Mucosa of descending colon (tissue), 3 donors: Measurements from ENCODE around the gene LMBR1L. TPM values are rescaled to one million over a fixed set of nuclear protein-coding genes. Genes with fewer than 3 reads are reported as not detected.
A peak's percentile ranks its signal among the peaks of the same experiment; 100 is the strongest.

ENCODE experiments used
- ATAC-seq: fragments of 200-7000 bp; cut with Tn5 transposase; one replicate; pipeline ENCODE4 v1.9.1; 2020; ENCODE audit warnings: mild to moderate bottlenecking, moderate library complexity
- DNase-seq, 3 donors: peaks; one replicate each; pipeline ENCODE4 v3.0.0-alpha.2; 2020
- H3K36me3 ChIP-seq: fragments of 200-600 bp; one replicate; pipeline ENCODE4 v1.8.0; 2021; ENCODE audit warnings: low read depth, mild to moderate bottlenecking
- H3K4me1 ChIP-seq: fragments of 200-600 bp; one replicate; pipeline ENCODE4 v1.8.0; 2021; ENCODE audit warnings: low read depth, mild to moderate bottlenecking
- H3K4me3 ChIP-seq: fragments of 200-600 bp; one replicate; pipeline ENCODE4 v1.8.0; 2021; ENCODE audit warnings: mild to moderate bottlenecking
- H3K9me3 ChIP-seq: fragments of 200-600 bp; one replicate; pipeline ENCODE4 v1.8.0; 2021; ENCODE audit warnings: mild to moderate bottlenecking
- intact Hi-C, 2 donors: fragments of 100-400 bp; cut with DNase I in 1 of 2; cut with micrococcal nuclease in 1 of 2; formaldehyde crosslinking; loops; one replicate each; pipeline versions ENCODE4 v1.11.0 to v1.11.1; 2022; cut with DNase I, micrococcal nuclease
- total RNA-seq, 3 donors: library from RNA; stranded (reverse); fragmentation: NEBNext Ultra II Directional in 2 of 3; extraction: Animal tissue kit (Norgen Biotek cat#: 25700) in 2 of 3; gene quantifications; one replicate each; pipeline versions ENCODE4 v1.2.1 to v1.2.4, GENCODE V29; 2021 to 2023
- TF ChIP-seq, protein P1 (sequence below): fragments of 200-600 bp; IDR thresholded peaks from one replicate; pipeline ENCODE4 v1.8.0; 2022; ENCODE audit warnings: antibody characterized with exemption, mild to moderate bottlenecking
- donor health status: DM: no; HTN: no; CAD: no; lungs with moderate emphysema.
- donor health status: DM: no; HTN: no; CAD: no.
- donor health status: DM: no; HTN: yes; CAD: no.

Gene LMBR1L
- total RNA-seq, 3 donors from 2014 or later, result 46.1 to 77.4 (median 68.1) TPM

DNA sequence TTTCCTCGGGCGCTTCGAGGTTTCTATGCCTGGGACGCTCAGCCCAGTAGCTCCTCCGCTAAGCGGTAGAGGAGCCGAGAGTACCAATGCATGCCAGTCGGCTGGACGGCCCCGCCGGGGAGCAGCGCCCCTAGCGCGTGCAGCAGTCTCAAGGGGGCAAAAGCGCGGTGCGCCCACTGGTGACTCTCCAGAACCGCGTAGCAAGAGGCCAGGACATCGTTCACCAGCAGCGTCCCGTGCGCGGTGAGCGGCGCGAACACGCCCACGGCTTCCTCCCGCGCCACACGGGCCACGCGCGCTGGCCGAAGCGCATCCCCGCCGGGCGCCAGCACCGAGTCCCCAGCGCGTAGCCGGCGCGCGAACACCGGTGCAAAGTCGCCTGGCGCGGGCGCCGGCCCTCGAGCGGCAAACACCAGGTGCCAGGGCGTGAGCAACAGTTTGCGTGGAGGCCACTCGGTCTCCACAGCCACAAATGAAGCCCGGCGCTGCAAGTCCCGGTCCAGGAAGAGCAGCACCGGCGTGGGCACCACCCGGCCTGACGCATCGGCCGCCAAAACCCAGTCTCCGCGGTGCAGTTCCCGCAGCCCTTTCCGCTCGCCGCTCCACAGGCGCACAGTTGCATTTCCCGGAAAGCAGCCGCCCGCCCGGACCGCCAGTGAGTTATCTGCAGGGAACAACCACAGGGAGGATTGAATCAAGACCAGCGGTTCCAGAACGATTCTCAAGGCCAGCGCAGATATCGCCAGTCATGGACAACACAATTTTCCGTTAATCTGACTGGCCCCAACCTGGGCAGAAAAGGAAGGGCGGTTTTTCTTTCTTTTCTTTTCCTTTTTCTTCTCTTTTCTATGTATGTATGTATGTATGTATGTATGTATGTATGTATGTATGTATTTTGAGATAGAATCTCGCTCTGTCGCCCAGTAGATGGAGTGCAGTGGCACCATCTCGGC, 20.6 kb downstream of the LMBR1L start:
- ATAC-seq (peak; percentile 7), DNase-seq (no peak)
- intact Hi-C loops, result loop anchor here (5.0 to 10.0 kb wide), 2 partner anchors 32 to 145 kb away; no protein-coding TSS in a partner anchor

DNA sequence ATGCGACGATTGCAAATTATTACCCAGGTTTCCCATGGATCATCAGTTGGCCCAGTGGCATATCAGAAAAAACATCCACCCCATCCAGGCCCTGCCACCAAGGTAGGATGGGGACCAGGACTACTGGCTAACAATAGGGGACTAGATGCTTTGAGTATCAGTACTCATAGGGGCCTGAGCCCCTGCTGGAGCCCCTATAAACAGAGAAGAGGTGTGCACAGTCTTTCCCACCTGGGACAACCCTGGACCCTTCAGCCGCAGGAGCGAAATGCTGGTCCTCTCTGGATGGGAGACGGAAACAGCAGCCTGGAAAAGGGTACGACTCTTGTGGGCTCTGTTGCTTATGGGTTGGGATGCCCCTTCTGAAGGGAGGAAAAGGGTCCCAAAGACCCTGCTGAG, 21.7 kb downstream of the LMBR1L start:
- Histone ChIP-seq H3K4me1 (peaks cover 31% of the 10 kb centered on the region), H3K9me3 (no peaks in the 10 kb centered on the region), H3K4me3 (no peak overlapping the region), H3K36me3 (no peaks in the 10 kb centered on the region)
- no peak for ATAC-seq
- intact Hi-C loops, result loop anchor here (5.0 to 10.0 kb wide), 2 partner anchors 33 to 146 kb away; no protein-coding TSS in a partner anchor
- no peak for DNase-seq
- TF ChIP-seq, protein P1, sequence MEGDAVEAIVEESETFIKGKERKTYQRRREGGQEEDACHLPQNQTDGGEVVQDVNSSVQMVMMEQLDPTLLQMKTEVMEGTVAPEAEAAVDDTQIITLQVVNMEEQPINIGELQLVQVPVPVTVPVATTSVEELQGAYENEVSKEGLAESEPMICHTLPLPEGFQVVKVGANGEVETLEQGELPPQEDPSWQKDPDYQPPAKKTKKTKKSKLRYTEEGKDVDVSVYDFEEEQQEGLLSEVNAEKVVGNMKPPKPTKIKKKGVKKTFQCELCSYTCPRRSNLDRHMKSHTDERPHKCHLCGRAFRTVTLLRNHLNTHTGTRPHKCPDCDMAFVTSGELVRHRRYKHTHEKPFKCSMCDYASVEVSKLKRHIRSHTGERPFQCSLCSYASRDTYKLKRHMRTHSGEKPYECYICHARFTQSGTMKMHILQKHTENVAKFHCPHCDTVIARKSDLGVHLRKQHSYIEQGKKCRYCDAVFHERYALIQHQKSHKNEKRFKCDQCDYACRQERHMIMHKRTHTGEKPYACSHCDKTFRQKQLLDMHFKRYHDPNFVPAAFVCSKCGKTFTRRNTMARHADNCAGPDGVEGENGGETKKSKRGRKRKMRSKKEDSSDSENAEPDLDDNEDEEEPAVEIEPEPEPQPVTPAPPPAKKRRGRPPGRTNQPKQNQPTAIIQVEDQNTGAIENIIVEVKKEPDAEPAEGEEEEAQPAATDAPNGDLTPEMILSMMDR, result no peak

More for the DNA sequence above, 20.6 kb downstream of the LMBR1L start:
- no peaks in the 10 kb centered on the region for H3K36me3 ChIP-seq
- peaks cover 36% of the 10 kb centered on the region for H3K4me1 ChIP-seq
- H3K9me3 ChIP-seq, result no peaks in the 10 kb centered on the region
- H3K4me3 ChIP-seq, result no peak overlapping the region
- TF ChIP-seq, protein P1, result no peak

DNA sequence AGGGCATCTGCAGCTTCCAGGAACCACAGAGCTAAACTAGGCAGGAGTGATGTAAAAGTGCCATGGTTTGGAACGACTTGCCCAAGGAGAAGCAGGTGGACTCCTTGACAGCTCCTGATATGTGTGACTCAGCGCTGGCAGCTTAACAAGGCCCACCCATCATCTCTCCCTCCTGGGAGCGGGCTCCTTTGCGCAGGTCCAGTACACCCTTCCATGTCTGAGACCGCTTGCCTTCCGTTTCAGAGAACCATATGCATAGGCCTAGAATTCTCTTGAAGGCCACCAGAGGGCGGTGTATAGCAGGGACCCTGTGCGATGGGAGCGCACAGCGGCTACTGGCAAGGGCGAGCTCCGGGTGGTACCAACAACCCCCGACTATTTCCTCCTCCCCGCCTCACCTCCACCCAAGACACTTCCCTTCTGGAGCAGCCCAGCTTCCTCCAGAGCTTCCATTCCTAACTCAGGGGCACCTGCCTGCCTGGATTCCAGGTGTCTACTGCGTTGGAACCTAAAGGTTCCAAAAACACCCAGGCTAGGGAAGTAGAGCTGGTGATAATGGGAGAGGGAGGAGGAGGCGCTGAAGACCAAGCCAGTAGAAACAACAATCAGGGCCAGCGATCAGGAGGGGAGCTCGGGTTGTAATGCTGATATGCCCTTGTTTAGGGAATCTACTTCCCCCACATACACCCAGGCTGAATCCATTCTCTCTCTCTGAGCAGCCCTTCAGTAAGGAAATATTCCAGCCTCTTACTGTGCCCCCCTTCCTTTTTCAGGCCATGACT, 22.3 kb downstream of the LMBR1L start:
- TF ChIP-seq, protein P1, result peak; percentile 76
- intact Hi-C loops, result loop anchor here (5.0 to 10.0 kb wide), 2 partner anchors 34 to 146 kb away; no protein-coding TSS in a partner anchor
- Histone ChIP-seq H3K4me3 (no peak overlapping the region), H3K36me3 (no peaks in the 10 kb centered on the region), H3K9me3 (no peaks in the 10 kb centered on the region), H3K4me1 (peaks cover 26% of the 10 kb centered on the region)
- DNase-seq (peak; percentile 61 to 66 (median 62)), ATAC-seq (peak; percentile 94)

DNA sequence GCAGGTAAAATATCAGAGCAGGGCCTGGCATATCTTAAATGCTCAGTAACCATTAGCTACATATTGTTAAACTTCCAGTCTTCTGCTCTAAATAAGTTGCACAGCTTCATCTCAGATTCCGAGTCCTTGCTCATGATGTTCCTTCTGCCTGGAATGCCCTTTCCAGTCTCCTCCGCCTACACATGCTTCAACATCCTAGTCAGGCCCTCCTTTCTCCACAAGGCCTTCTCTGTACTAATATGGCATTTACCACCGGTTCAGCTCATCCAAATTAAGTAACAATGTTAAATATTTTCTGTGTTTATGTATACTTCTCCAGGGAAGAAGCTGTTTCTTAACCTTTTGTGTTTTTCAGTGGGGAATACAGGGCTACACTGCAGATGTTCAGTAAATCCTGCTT, 24.5 kb downstream of the LMBR1L start:
- TF ChIP-seq, protein P1, result no peak
- H3K4me1 ChIP-seq, result peaks cover 16% of the 10 kb centered on the region
- no peaks in the 10 kb centered on the region for H3K9me3 ChIP-seq
- no peak overlapping the region for H3K4me3 ChIP-seq
- ATAC-seq (no peak), DNase-seq (no peak)
- intact Hi-C loops, result loop anchor here (5.0 to 10.0 kb wide), 2 partner anchors 36 to 149 kb away; no protein-coding TSS in a partner anchor
- no peaks in the 10 kb centered on the region for H3K36me3 ChIP-seq

DNA sequence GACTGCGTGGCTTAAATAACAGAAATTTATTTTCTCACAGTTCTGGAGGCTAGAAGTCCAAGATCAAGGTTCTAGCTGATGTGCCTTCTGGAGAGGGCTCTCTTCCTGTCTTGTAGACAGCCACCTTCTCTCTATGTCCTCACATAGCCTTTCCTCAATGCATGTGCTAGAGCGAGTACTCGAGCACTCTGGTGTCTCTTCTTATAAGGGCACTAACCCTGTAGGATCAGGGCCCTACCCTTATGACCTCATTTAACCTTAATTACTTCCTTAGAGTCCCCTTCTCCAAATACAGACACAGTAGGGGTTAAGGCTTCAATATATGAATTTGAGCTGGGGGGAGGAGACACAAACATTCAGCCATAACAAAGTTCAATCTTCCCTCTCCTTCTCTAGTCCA, 26.2 kb downstream of the LMBR1L start:
- Histone ChIP-seq H3K4me3 (no peak overlapping the region), H3K4me1 (peaks cover 4% of the 10 kb centered on the region), H3K36me3 (no peaks in the 10 kb centered on the region), H3K9me3 (no peaks in the 10 kb centered on the region)
- intact Hi-C loops, result loop anchor here in 1 of 2 donors (10.0 kb wide), 1 partner anchor 150 kb away; no protein-coding TSS in a partner anchor
- ATAC-seq (no peak), DNase-seq (no peak)
- TF ChIP-seq, protein P1, result no peak
